Right lobe of liver (tissue), 6 donors: ENCODE results near the gene RPS6KL1. TPM values are rescaled to one million over a fixed set of nuclear protein-coding genes. Genes with fewer than 3 reads are reported as not detected.
A peak's percentile ranks its signal among the peaks of the same experiment; 100 is the strongest.

Experiments used
- ATAC-seq, 4 donors: fragments of 200-7000 bp; cut with Tn5 transposase; one replicate each; pipeline ENCODE4 v1.9.1; 2020; ENCODE audit warnings: mild to moderate bottlenecking in 4 of 4, moderate library complexity in 4 of 4
- DNase-seq, 3 donors: peaks; one replicate each; pipeline ENCODE4 v3.0.0-alpha.2; 2020
- H3K27ac ChIP-seq, 3 donors: fragments of 200-600 bp; one replicate each; pipeline ENCODE4 v1.8.0; 2022
- H3K27me3 ChIP-seq, 2 donors: fragments of 200-600 bp; one replicate each; pipeline ENCODE4 v1.8.0; 2022
- H3K36me3 ChIP-seq, 4 donors: fragments of 200-600 bp; sonication (generic) in 1 of 4; one replicate each; pipeline versions ENCODE4 v1.5.1 to v1.8.0; 2017 to 2022; ENCODE audit warnings: control low read depth in 1 of 4
- H3K4me1 ChIP-seq, 4 donors: fragments of 200-600 bp; sonication (generic) in 1 of 4; one replicate each; pipeline versions ENCODE4 v1.5.1 to v1.8.0; 2017 to 2022; ENCODE audit warnings: control low read depth in 1 of 4
- H3K4me3 ChIP-seq, 3 donors: fragments of 200-600 bp; one replicate each; pipeline ENCODE4 v1.8.0; 2022
- H3K9me3 ChIP-seq, 4 donors: fragments of 200-600 bp; sonication (generic) in 1 of 4; one replicate each; pipeline versions ENCODE4 v1.5.1 to v1.8.0; 2017 to 2022; ENCODE audit warnings: control low read depth in 1 of 4
- CTCF ChIP-seq, 4 donors: fragments of 200-600 bp in 3 of 4; fragments of 450-650 bp in 1 of 4; IDR thresholded peaks; one replicate each; pipeline versions ENCODE4 v1.5.1 to v1.8.0; 2016 to 2022; ENCODE audit warnings: antibody characterized with exemption in 4 of 4, mild to moderate bottlenecking in 2 of 4
- POLR2A ChIP-seq: fragments of 450-650 bp; IDR thresholded peaks from one replicate; pipeline ENCODE4 v1.6.1; 2017; ENCODE audit warnings: antibody characterized with exemption, mild to moderate bottlenecking
- WGBS: methylation state at CpG from one replicate; pipeline ENCODE4 v1.1.6; 2018; ENCODE audit warnings: low coverage, low lambda C conversion rate; ENCODE audit not compliant: insufficient coverage; ENCODE audit errors: missing lambda C conversion rate; 5-methylcytosine and 5-hydroxymethylcytosine counted together
- intact Hi-C, 2 donors: fragments of 100-400 bp; cut with DNase I; formaldehyde crosslinking; loops; one replicate each; pipeline versions ENCODE4 v1.11.2 to v1.14.1; 2022
- total RNA-seq, 6 experiments: library from RNA; depleted of rRNA in 2 of 6; stranded (reverse); fragments of >200 nt in 2 of 6; fragmentation: NEBNext Ultra II Directional in 3 of 6; extraction: Animal tissue kit (Norgen Biotek cat#: 25700) in 3 of 6; gene quantifications; one replicate each; pipeline versions ENCODE4 v1.1.0 to v1.2.4, GENCODE V29; 2016 to 2023
- donor health status: DM: no; HTN: yes; CAD: no.
- donor health status: DM: no; HTN: no; CAD: no.
- donor health status: DM: no; HTN: no; CAD: no.
- donor health status: DM: no; HTN: yes; CAD: no.
- donor health status: DM: no; HTN: yes; CAD: no.

Gene RPS6KL1
- total RNA-seq, 6 experiments from 2014 or later: 3.9 to 7.9 (median 4.9) TPM

- Histone ChIP-seq H3K4me1 (no peaks in the 10 kb centered on the region), H3K36me3 (no peaks in the 10 kb centered on the region), H3K4me3 (no peak overlapping the region), H3K9me3 (no peaks in the 10 kb centered on the region), H3K27ac (no peak overlapping the region), H3K27me3 (no peaks in the 10 kb centered on the region)
- ATAC-seq: no peak
- no peak for TF ChIP-seq CTCF (IDR thresholded peaks at IDR 0.05)
- no peak for TF ChIP-seq POLR2A
- WGBS: 79% methylated on average over 8 of the region's 8 CpGs
- no peak for DNase-seq
- intact Hi-C loops: no loop called here
These were observed 54.3 kb downstream of the RPS6KL1 start for GRCh38 chr14:74868739-74869138.

GRCh38 chr14:74867673-74868072 lies 55.4 kb downstream of the RPS6KL1 start:
- no peaks in the 10 kb centered on the region for H3K4me1 ChIP-seq
- DNase-seq (no peak), ATAC-seq (peak in 2 of 4 donors; percentile 33 to 35)
- H3K4me3 ChIP-seq: no peak overlapping the region
- H3K27ac ChIP-seq: no peak overlapping the region
- TF ChIP-seq POLR2A (no peak), CTCF (IDR thresholded peaks at IDR 0.05) (no peak)
- no peaks in the 10 kb centered on the region for H3K27me3 ChIP-seq
- H3K36me3 ChIP-seq: no peaks in the 10 kb centered on the region
- intact Hi-C loops: no loop called here
- WGBS: 57% methylated on average over 5 of the region's 5 CpGs
- H3K9me3 ChIP-seq: no peaks in the 10 kb centered on the region

GRCh38 chr14:74866708-74867389 lies 56.2 kb downstream of the RPS6KL1 start:
- DNase-seq: no peak
- H3K9me3 ChIP-seq: no peaks in the 10 kb centered on the region
- TF ChIP-seq CTCF (IDR thresholded peaks at IDR 0.05) (no peak), POLR2A (no peak)
- no peaks in the 10 kb centered on the region for H3K4me1 ChIP-seq
- WGBS: 86% methylated on average over 3 of the region's 3 CpGs
- intact Hi-C loops: no loop called here
- H3K27ac ChIP-seq: no peak overlapping the region
- no peaks in the 10 kb centered on the region for H3K36me3 ChIP-seq
- no peaks in the 10 kb centered on the region for H3K27me3 ChIP-seq
- ATAC-seq: no peak
- no peak overlapping the region for H3K4me3 ChIP-seq

- intact Hi-C loops: no loop called here
- no peak for TF ChIP-seq POLR2A
These were observed 57.9 kb downstream of the RPS6KL1 start for GRCh38 chr14:74865156-74865555.

GRCh38 chr14:74864198-74864597 lies 58.9 kb downstream of the RPS6KL1 start:
- 48% methylated on average over 3 of the region's 9 CpGs for WGBS
- H3K4me1 ChIP-seq: no peaks in the 10 kb centered on the region
- no peaks in the 10 kb centered on the region for H3K36me3 ChIP-seq
- TF ChIP-seq CTCF (IDR thresholded peaks at IDR 0.05): no peak
- no peak for TF ChIP-seq POLR2A
- DNase-seq (no peak), ATAC-seq (no peak)
- H3K4me3 ChIP-seq: no peak overlapping the region
- H3K9me3 ChIP-seq: no peaks in the 10 kb centered on the region
- no peak overlapping the region for H3K27ac ChIP-seq
- intact Hi-C loops: loop anchor here (5.0 kb wide), 1 partner anchor 43 kb away; no protein-coding TSS in a partner anchor
- no peaks in the 10 kb centered on the region for H3K27me3 ChIP-seq

More at GRCh38 chr14:74865156-74865555, 57.9 kb downstream of the RPS6KL1 start:
- H3K36me3 ChIP-seq: no peaks in the 10 kb centered on the region
- H3K27ac ChIP-seq: no peak overlapping the region
- ATAC-seq (no peak), DNase-seq (no peak)
- no peaks in the 10 kb centered on the region for H3K4me1 ChIP-seq
- H3K27me3 ChIP-seq: no peaks in the 10 kb centered on the region
- no peaks in the 10 kb centered on the region for H3K9me3 ChIP-seq
- WGBS: 81% methylated on average over 4 of the region's 5 CpGs
- no peak overlapping the region for H3K4me3 ChIP-seq
